GM12892 (cell line): Measurements from ENCODE around the gene PITPNC1.

ENCODE experiments used
- POLR2A ChIP-seq: IDR thresholded peaks from 2 replicates; pipeline ENCODE4 v1.6.1; 2011; ENCODE audit warnings: low read depth, low read length, control low read depth
- POLR2AphosphoS5 ChIP-seq: IDR thresholded peaks from 2 replicates; pipeline ENCODE4 v1.6.1; 2011; ENCODE audit warnings: low read depth, low read length, control low read depth

DNA sequence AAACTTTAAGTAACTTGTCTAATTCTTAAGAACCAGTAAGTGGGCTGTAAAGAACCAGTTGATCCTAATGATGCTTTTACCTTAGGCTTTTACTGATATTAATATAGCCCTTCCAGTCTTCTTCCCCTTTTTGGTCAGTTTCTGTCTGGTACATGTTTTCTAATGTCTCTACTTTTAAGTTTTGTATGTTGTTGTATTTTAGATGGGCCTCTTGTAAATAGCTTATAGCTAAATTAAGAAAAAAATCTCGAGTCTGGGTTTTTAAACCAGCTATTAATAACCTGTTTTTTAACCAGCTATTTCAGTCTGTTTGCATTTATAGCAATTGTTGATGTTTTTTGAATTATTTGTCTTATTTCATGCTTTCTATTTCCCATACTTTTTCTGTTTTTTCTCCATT lies 79.0 kb downstream of the PITPNC1 start:
- no peak for TF ChIP-seq POLR2A
- TF ChIP-seq POLR2AphosphoS5, result no peak
